Testis (tissue), 3 donors: ENCODE data around the gene SLC5A6. TPM values are rescaled to one million over a fixed set of nuclear protein-coding genes. Genes with fewer than 3 reads are reported as not detected.

ENCODE experiments used
- DNase-seq: peaks from one replicate; pipeline ENCODE4 v3.0.0-alpha.2; 2019
- H3K27ac ChIP-seq, 2 donors: fragments of 200-600 bp; sonication (generic); one replicate each; pipeline ENCODE4 v1.5.1; 2019
- H3K27me3 ChIP-seq: fragments of 200-600 bp; sonication (generic); one replicate; pipeline ENCODE4 v1.5.1; 2019
- H3K36me3 ChIP-seq: fragments of 200-600 bp; sonication (generic); one replicate; pipeline ENCODE4 v1.5.1; 2017; ENCODE audit warnings: low read depth; ENCODE audit errors: missing control alignments
- H3K4me1 ChIP-seq: fragments of 200-600 bp; sonication (generic); one replicate; pipeline ENCODE4 v1.5.1; 2019
- H3K4me3 ChIP-seq, 2 donors: fragments of 200-600 bp; sonication (generic); one replicate each; pipeline ENCODE4 v1.5.1; 2017 to 2019
- H3K9me3 ChIP-seq: fragments of 200-600 bp; sonication (generic); one replicate; pipeline ENCODE4 v1.5.1; 2017
- POLR2A ChIP-seq: fragments of 450-650 bp; IDR thresholded peaks from one replicate; pipeline ENCODE4 v1.6.1; 2017; ENCODE audit warnings: antibody characterized with exemption, mild to moderate bottlenecking, moderate library complexity
- WGBS, 2 donors: methylation state at CpG; one replicate each; pipeline ENCODE4 v1.1.5; 2018; 5-methylcytosine and 5-hydroxymethylcytosine counted together
- intact Hi-C: fragments of 100-400 bp; cut with DNase I; formaldehyde crosslinking; loops from one replicate; pipeline ENCODE4 v1.15.1; 2023; ENCODE audit warnings: low total_unique reads
- polyA plus RNA-seq: library from polyadenylated mRNA; stranded (reverse); fragments of 350-450 nt; fragmentation: Illumina TruSeq; extraction: RNeasy Lipid Tissue Mini Kit (QIAGEN cat#74804); gene quantifications from one replicate; pipeline ENCODE4 v1.2.3, GENCODE V29; 2014; ENCODE audit warnings: low read depth, low replicate concordance; ENCODE audit not compliant: insufficient read depth
- total RNA-seq, 2 donors: library from RNA; depleted of rRNA; stranded (reverse); fragments of >200 nt; gene quantifications; one replicate each; pipeline ENCODE4 v1.2.3, GENCODE V29; 2016
- TF ChIP-seq, protein P1 (sequence below), 3 experiments: fragments of 450-650 bp in 2 of 3; fragments of 200-600 bp in 1 of 3; sonication (generic) in 1 of 3; IDR thresholded peaks; one replicate each; pipeline ENCODE4 v1.5.1; 2016 to 2019; ENCODE audit warnings: antibody characterized with exemption in 3 of 3, mild to moderate bottlenecking in 2 of 3, moderate library complexity in 1 of 3

Gene SLC5A6
- total and polyA plus RNA-seq, 3 donors from 2014 or later, result 83.4 to 84.0 (median 83.9) TPM

DNA sequence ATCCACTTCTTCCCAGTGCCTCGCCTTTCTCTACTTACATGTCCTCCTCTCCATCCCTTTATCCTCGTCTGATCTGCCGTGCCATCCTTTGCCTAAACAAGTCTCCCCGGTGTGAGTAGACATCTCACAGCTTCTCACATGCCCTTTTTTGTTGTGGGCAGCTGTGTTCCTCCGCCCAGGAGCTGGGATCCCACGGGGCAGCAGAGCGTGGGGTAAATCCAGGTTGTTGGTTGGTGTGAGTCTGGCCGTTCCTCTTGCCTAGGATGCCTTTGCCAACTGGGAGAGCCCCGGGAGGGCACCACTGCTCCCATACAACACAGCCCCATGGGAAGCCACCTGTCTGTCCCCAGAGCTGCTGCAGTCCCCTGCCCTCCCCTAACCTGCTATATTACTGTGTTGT lies 28.3 kb upstream of the SLC5A6 start:
- H3K4me3 ChIP-seq, result no peak overlapping the region
- no peaks in the 10 kb centered on the region for H3K9me3 ChIP-seq
- intact Hi-C loops, result no loop called here
- no peak for DNase-seq
- H3K4me1 ChIP-seq, result peaks cover 2% of the 10 kb centered on the region
- 90 to 94% methylated on average over 9 of the region's 9 CpGs for WGBS, 2 donors
- TF ChIP-seq, protein P1, sequence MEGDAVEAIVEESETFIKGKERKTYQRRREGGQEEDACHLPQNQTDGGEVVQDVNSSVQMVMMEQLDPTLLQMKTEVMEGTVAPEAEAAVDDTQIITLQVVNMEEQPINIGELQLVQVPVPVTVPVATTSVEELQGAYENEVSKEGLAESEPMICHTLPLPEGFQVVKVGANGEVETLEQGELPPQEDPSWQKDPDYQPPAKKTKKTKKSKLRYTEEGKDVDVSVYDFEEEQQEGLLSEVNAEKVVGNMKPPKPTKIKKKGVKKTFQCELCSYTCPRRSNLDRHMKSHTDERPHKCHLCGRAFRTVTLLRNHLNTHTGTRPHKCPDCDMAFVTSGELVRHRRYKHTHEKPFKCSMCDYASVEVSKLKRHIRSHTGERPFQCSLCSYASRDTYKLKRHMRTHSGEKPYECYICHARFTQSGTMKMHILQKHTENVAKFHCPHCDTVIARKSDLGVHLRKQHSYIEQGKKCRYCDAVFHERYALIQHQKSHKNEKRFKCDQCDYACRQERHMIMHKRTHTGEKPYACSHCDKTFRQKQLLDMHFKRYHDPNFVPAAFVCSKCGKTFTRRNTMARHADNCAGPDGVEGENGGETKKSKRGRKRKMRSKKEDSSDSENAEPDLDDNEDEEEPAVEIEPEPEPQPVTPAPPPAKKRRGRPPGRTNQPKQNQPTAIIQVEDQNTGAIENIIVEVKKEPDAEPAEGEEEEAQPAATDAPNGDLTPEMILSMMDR (IDR thresholded peaks at IDR 0.05), result no peak
- no peaks in the 10 kb centered on the region for H3K27me3 ChIP-seq
- H3K36me3 ChIP-seq, result no peaks in the 10 kb centered on the region
- H3K27ac ChIP-seq, result no peak overlapping the region

DNA sequence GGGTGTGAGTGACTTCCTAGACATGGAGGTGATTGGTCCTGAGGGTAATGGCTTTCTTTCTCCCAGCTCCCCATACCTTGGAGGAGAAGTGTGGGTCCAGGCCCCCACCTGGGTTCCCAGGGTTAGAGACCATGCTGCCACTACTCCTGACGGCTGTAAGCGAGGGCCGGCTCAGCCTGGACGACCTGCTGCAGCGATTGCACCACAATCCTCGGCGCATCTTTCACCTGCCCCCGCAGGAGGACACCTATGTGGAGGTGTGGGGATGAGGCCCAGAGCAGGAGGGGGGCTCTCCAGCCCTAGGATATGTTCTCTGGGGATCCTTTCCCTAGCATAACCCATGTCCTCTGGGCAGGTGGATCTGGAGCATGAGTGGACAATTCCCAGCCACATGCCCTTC lies 26.9 kb upstream of the SLC5A6 start:
- Histone ChIP-seq H3K27ac (no peak overlapping the region), H3K9me3 (no peaks in the 10 kb centered on the region), H3K4me1 (no peaks in the 10 kb centered on the region), H3K27me3 (no peaks in the 10 kb centered on the region), H3K4me3 (no peak overlapping the region), H3K36me3 (no peaks in the 10 kb centered on the region)
- no peak for DNase-seq
- TF ChIP-seq POLR2A, result no peak
- TF ChIP-seq, protein P1 (IDR thresholded peaks at IDR 0.05), result no peak
- intact Hi-C loops, result no loop called here
- WGBS, 2 donors, result 94 to 96% methylated on average over 8 of the region's 8 CpGs

DNA sequence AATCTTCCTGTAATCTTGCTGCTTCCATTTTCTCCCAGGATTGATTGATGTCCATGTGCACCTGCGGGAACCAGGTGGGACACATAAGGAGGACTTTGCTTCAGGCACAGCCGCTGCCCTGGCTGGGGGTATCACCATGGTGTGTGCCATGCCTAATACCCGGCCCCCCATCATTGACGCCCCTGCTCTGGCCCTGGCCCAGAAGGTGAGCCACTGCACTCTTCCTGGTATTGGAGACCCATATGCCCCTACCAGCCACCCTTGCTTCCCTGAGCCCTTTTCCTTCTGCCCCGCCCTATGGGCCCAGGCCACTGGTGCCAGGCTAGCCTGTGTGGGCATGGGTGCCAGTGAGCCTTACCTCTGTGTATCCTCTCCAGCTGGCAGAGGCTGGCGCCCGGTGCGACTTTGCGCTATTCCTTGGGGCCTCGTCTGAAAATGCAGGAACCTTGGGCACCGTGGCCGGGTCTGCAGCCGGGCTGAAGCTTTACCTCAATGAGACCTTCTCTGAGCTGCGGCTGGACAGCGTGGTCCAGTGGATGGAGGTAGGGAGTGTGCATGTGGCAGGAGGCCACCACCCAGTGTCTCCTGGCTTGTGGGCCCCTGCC lies 25.4 kb upstream of the SLC5A6 start:
- Histone ChIP-seq H3K27ac (no peak overlapping the region), H3K36me3 (no peaks in the 10 kb centered on the region), H3K27me3 (no peaks in the 10 kb centered on the region), H3K4me1 (no peaks in the 10 kb centered on the region), H3K4me3 (no peak overlapping the region), H3K9me3 (no peaks in the 10 kb centered on the region)
- 82 to 99% methylated on average over 8 to 15 of the region's 15 CpGs for WGBS, 2 donors
- intact Hi-C loops, result no loop called here
- no peak for DNase-seq
- TF ChIP-seq POLR2A, result no peak
- TF ChIP-seq, protein P1 (IDR thresholded peaks at IDR 0.05), result no peak

DNA sequence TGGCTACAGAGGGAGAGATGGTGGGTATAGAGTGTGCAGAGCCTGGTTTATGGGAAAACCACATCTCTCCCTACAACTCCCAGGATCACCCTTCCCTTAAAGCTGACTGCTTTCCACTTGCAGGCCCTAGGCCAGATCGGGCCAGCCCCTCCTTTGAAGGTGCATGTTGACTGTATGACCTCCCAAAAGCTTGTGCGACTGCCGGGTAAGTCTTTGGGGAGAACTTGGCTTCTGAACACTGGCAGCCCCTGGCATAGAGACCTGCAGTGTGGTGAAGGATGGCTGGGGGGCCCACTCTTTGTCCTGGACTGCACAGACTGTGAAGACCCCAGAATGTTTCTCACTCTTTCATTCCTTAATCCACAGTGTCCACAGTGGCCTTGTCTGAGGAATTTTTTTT lies 24.6 kb upstream of the SLC5A6 start:
- H3K4me3 ChIP-seq, result no peak overlapping the region
- no peaks in the 10 kb centered on the region for H3K4me1 ChIP-seq
- H3K27ac ChIP-seq, result no peak overlapping the region
- no peaks in the 10 kb centered on the region for H3K9me3 ChIP-seq
- DNase-seq, result no peak
- intact Hi-C loops, result no loop called here
- no peaks in the 10 kb centered on the region for H3K36me3 ChIP-seq
- 92 to 95% methylated on average over 2 to 3 of the region's 3 CpGs for WGBS, 2 donors
- no peaks in the 10 kb centered on the region for H3K27me3 ChIP-seq
- TF ChIP-seq, protein P1 (IDR thresholded peaks at IDR 0.05), result no peak
- TF ChIP-seq POLR2A, result no peak

DNA sequence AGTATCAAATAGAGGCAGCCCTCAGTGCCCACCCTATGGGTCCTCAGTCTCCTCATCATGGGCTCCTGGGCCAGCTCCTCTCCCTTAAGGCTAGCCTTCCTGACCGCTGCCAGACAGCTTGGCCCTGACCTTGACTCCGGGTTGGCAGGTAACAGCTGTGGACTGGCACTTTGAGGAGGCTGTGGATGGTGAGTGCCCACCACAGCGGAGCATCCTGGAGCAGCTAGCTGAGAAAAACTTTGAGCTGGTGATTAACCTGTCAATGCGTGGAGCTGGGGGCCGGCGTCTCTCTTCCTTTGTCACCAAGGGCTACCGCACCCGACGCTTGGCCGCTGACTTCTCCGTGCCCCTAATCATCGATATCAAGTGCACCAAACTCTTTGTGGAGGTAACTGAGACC lies 24.1 kb upstream of the SLC5A6 start:
- H3K36me3 ChIP-seq, result no peaks in the 10 kb centered on the region
- H3K27me3 ChIP-seq, result no peaks in the 10 kb centered on the region
- intact Hi-C loops, result no loop called here
- no peak overlapping the region for H3K4me3 ChIP-seq
- H3K27ac ChIP-seq, result no peak overlapping the region
- no peak for DNase-seq
- TF ChIP-seq POLR2A, result no peak
- TF ChIP-seq, protein P1 (IDR thresholded peaks at IDR 0.05), result no peak
- no peaks in the 10 kb centered on the region for H3K9me3 ChIP-seq
- 87 to 93% methylated on average over 12 of the region's 12 CpGs for WGBS, 2 donors
- H3K4me1 ChIP-seq, result no peaks in the 10 kb centered on the region
